Adrenal gland (tissue), 12 donors: Measurements from ENCODE around the gene BCHE. TPM values are rescaled to one million over a fixed set of nuclear protein-coding genes. Genes with fewer than 3 reads are reported as not detected.

Experiments
- DNase-seq, 7 donors: peaks; one replicate each; pipeline ENCODE4 v3.0.0-alpha.2; 2019 to 2020
- H3K27ac ChIP-seq, 5 donors: fragments of 200-600 bp; sonication (generic) in 4 of 5; 1 replicate in 3 of 5; 2 replicates in 2 of 5; pipeline versions ENCODE4 v1.5.1 to v1.8.0; 2016 to 2020; ENCODE audit warnings: mild to moderate bottlenecking in 1 of 5
- H3K27me3 ChIP-seq: fragments of 200-600 bp; 2 replicates; pipeline ENCODE4 v1.8.0; 2021
- H3K36me3 ChIP-seq, 2 donors: fragments of 200-600 bp; replicated peaks in 1 of 2; 1 replicate in 1 of 2; 2 replicates in 1 of 2; pipeline versions ENCODE4 v1.5.1 to v1.8.0; 2018 to 2022
- H3K4me1 ChIP-seq, 2 donors: fragments of 200-600 bp; replicated peaks in 1 of 2; 1 replicate in 1 of 2; 2 replicates in 1 of 2; pipeline versions ENCODE4 v1.5.1 to v1.8.0; 2018 to 2021
- H3K4me3 ChIP-seq, 4 donors: fragments of 200-600 bp; sonication (generic) in 3 of 4; one replicate each; pipeline ENCODE4 v1.5.1; 2016 to 2018
- H3K9me3 ChIP-seq, 3 donors: fragments of 200-600 bp; sonication (generic) in 1 of 3; replicated peaks in 1 of 3; 1 replicate in 2 of 3; 2 replicates in 1 of 3; pipeline versions ENCODE4 v1.5.1 to v1.8.0; 2016 to 2021
- POLR2A ChIP-seq, 2 donors: fragments of 450-650 bp; IDR thresholded peaks; one replicate each; pipeline ENCODE4 v1.6.1; 2017; ENCODE audit warnings: antibody characterized with exemption in 2 of 2, mild to moderate bottlenecking in 2 of 2, moderate library complexity in 1 of 2
- WGBS, 4 donors: extraction: QIAGEN DNeasy Blood & Tissue Kit in 2 of 4; methylation state at CpG; one replicate each; pipeline versions ENCODE4 v1.1.5 to v1.1.7; 2013 to 2017; 5-methylcytosine and 5-hydroxymethylcytosine counted together
- intact Hi-C, 2 donors: fragments of 100-400 bp; cut with DNase I; formaldehyde crosslinking; loops; one replicate each; pipeline versions ENCODE4 v1.14.1 to v1.15.0; 2022 to 2023
- polyA plus RNA-seq, 3 donors: library from polyadenylated mRNA; stranded (reverse); fragments of 200-250 nt in 2 of 3; fragments of 350-450 nt in 1 of 3; fragmentation: Illumina TruSeq in 1 of 3; extraction: RNeasy Lipid Tissue Mini Kit (QIAGEN cat#74804) in 1 of 3; gene quantifications; one replicate each; pipeline ENCODE4 v1.2.3, GENCODE V29; 2013 to 2014
- total RNA-seq, 9 donors: library from RNA; depleted of rRNA in 4 of 9; stranded (reverse); fragments of >200 nt in 4 of 9; fragments of 120-200 nt in 1 of 9; fragmentation: NEBNext Ultra II Directional in 1 of 9; extraction: Animal tissue kit (Norgen Biotek cat#: 25700) in 1 of 9; gene quantifications; one replicate each; pipeline versions ENCODE4 v1.1.0 to v1.2.4, GENCODE V29; 2013 to 2023
- TF ChIP-seq, protein P1 (sequence below), 6 experiments: fragments of 450-650 bp in 4 of 6; fragments of 200-600 bp in 2 of 6; sonication (generic) in 1 of 6; IDR thresholded peaks; 1 replicate in 5 of 6; 2 replicates in 1 of 6; pipeline versions ENCODE4 v1.5.1 to v1.8.0; 2016 to 2021; ENCODE audit warnings: antibody characterized with exemption in 6 of 6, mild to moderate bottlenecking in 2 of 6, moderate library complexity in 1 of 6
- donor health status: healthy with polysubstance abuse.
- donor health status: Bipolar disorder and iron deficiency.
- donor health status: DM: yes; HTN: yes; CAD: no.
- donor health status: DM: no; HTN: no; CAD: no.
- donor health status: DM: no; HTN: no; CAD: no.
- donor health status: DM: yes; HTN: yes; CAD: no.

Gene BCHE
- total and polyA plus RNA-seq, 12 donors = 1.0 to 108 (median 5.1) TPM

DNA sequence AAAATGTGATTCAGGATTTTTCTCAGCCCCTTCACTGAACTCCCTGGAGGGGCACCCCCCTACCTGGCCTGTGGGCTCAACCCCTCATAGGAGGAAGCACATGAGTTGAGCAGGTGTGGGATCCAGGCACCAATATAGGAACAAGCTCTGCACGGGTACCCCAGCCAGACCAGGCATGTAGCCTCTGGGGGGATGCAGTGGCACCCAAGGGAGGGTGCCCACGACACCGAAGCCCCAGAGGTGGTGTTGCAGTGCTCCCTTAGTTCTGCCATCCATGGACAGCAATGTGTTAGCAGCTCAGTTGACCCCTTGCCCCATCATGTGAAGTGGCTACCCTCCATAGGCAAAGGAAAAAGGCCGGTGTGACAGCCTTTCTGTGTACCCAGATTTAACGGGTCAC, 30.9 kb upstream of the BCHE start:
- Histone ChIP-seq H3K4me1 (no peaks in the 10 kb centered on the region), H3K27ac (no peak overlapping the region), H3K27me3 (no peaks in the 10 kb centered on the region), H3K9me3 (no peaks in the 10 kb centered on the region), H3K4me3 (no peak overlapping the region), H3K36me3 (no peaks in the 10 kb centered on the region)
- no peak for TF ChIP-seq POLR2A (IDR thresholded peaks at IDR 0.05)
- TF ChIP-seq, protein P1, sequence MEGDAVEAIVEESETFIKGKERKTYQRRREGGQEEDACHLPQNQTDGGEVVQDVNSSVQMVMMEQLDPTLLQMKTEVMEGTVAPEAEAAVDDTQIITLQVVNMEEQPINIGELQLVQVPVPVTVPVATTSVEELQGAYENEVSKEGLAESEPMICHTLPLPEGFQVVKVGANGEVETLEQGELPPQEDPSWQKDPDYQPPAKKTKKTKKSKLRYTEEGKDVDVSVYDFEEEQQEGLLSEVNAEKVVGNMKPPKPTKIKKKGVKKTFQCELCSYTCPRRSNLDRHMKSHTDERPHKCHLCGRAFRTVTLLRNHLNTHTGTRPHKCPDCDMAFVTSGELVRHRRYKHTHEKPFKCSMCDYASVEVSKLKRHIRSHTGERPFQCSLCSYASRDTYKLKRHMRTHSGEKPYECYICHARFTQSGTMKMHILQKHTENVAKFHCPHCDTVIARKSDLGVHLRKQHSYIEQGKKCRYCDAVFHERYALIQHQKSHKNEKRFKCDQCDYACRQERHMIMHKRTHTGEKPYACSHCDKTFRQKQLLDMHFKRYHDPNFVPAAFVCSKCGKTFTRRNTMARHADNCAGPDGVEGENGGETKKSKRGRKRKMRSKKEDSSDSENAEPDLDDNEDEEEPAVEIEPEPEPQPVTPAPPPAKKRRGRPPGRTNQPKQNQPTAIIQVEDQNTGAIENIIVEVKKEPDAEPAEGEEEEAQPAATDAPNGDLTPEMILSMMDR (IDR thresholded peaks at IDR 0.05) = no peak
- 78 to 91% (median 85%) methylated on average over 5 of the region's 5 CpGs for WGBS, 4 donors
- DNase-seq = no peak
- intact Hi-C loops = no loop called here

DNA sequence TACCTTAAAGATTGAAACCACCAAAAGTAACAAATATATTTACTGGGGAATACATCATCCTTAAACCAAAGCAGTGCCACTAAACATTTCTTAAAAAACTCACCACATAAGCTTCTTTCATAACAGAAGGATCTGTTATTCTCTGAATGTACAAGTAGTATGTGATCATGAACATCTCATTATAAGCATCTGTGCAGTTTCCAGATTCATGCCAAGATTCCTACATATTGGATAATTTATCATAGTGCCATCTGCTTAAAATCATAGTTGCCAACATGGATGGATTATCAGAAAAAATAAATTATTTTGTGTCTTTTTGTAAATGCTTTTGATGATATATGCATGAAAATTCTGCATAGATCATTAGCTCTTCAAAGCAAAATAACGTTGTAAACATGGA, 21.8 kb upstream of the BCHE start:
- Histone ChIP-seq H3K9me3 (no peaks in the 10 kb centered on the region), H3K4me1 (no peaks in the 10 kb centered on the region), H3K27me3 (no peaks in the 10 kb centered on the region), H3K4me3 (no peak overlapping the region), H3K27ac (no peak overlapping the region), H3K36me3 (no peaks in the 10 kb centered on the region)
- 46 to 61% (median 58%) methylated on average over 1 of the region's 1 CpG for WGBS, 4 donors
- no peak for TF ChIP-seq POLR2A (IDR thresholded peaks at IDR 0.05)
- TF ChIP-seq, protein P1 (IDR thresholded peaks at IDR 0.05) = no peak
- intact Hi-C loops = no loop called here
- no peak for DNase-seq

DNA sequence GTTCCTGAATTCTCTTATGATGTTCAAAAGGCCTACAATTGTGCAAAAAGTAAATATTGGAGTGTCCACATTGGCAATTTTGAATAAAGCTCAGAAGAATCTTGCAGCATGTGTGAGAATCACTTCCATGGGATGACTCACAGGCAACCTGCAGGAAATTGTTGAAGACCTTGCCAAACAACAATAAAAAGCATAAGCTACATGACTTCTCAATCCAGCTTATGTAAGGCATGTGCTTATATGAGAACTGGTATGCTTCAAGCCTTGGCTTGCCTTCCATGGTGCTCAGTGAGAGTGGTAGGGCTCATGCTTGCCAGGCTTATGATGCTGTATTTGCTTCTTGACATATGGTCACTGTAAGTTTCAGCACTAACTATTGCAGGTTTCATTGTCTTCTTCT, 18.4 kb upstream of the BCHE start:
- no peak for DNase-seq
- H3K27ac ChIP-seq = no peak overlapping the region
- intact Hi-C loops = no loop called here
- no peak overlapping the region for H3K4me3 ChIP-seq
- no peak for TF ChIP-seq POLR2A (IDR thresholded peaks at IDR 0.05)
- TF ChIP-seq, protein P1 (IDR thresholded peaks at IDR 0.05) = no peak
- H3K27me3 ChIP-seq = no peaks in the 10 kb centered on the region
- H3K36me3 ChIP-seq = no peaks in the 10 kb centered on the region
- no peaks in the 10 kb centered on the region for H3K9me3 ChIP-seq
- peaks cover 0 to 4% of the 10 kb centered on the region in 2 donors for H3K4me1 ChIP-seq

DNA sequence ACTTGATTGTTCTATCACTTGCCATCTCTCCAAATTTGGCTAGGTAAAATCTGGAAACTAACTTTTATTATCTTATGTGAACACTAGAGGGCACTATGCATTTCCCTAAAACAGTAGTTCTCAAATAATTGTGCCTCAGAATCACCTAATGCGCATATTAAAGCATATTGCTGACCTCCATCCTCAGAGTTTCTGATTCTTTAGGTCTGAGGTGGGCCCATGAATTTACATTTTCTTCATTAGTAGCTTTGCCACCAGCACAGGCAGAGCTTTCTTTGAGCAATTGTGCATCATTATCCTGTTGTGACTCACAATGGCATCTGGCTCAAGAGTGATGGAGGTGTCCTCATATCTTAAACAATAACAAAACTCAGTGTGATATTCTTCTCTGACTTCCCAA, 17.5 kb upstream of the BCHE start:
- 31 to 61% (median 51%) methylated on average over 1 of the region's 1 CpG for WGBS, 4 donors
- intact Hi-C loops = no loop called here

More for the DNA sequence above, 17.5 kb upstream of the BCHE start:
- TF ChIP-seq, protein P1 (IDR thresholded peaks at IDR 0.05) = peak; percentile 9 to 58 (median 45)
- no peak for TF ChIP-seq POLR2A (IDR thresholded peaks at IDR 0.05)
- H3K36me3 ChIP-seq = no peaks in the 10 kb centered on the region
- H3K27ac ChIP-seq = no peak overlapping the region
- H3K4me1 ChIP-seq = peaks cover 0 to 4% of the 10 kb centered on the region in 2 donors
- H3K9me3 ChIP-seq = no peaks in the 10 kb centered on the region
- H3K27me3 ChIP-seq = no peaks in the 10 kb centered on the region
- no peak for DNase-seq
- H3K4me3 ChIP-seq = no peak overlapping the region
